Mucosa of rectum (tissue), 2 donors: ENCODE results near the gene ASRGL1.

ENCODE experiments used
- H3K27ac ChIP-seq, 2 donors: one replicate each; pipeline ENCODE4 v1.7.0; 2013; ENCODE audit warnings: inconsistent platforms in 2 of 2, low read depth in 2 of 2, low read length in 2 of 2
- H3K27me3 ChIP-seq, 2 donors: one replicate each; pipeline ENCODE4 v1.7.0; 2013; ENCODE audit warnings: low read length in 2 of 2; ENCODE audit not compliant: control insufficient read depth in 2 of 2, insufficient read depth in 2 of 2
- H3K36me3 ChIP-seq, 2 donors: one replicate each; pipeline ENCODE4 v1.7.0; 2013; ENCODE audit warnings: low read length in 2 of 2; ENCODE audit not compliant: control insufficient read depth in 2 of 2, insufficient read depth in 2 of 2
- H3K4me1 ChIP-seq, 2 donors: one replicate each; pipeline ENCODE4 v1.7.0; 2013; ENCODE audit warnings: low read length in 2 of 2, mild to moderate bottlenecking in 1 of 2; ENCODE audit not compliant: control insufficient read depth in 2 of 2, insufficient read depth in 2 of 2
- H3K4me3 ChIP-seq, 2 donors: one replicate each; pipeline ENCODE4 v1.7.0; 2013; ENCODE audit warnings: low read length in 2 of 2
- H3K9ac ChIP-seq, 2 donors: one replicate each; pipeline ENCODE4 v1.7.0; 2013; ENCODE audit warnings: low read length in 2 of 2, low read depth in 1 of 2, mild to moderate bottlenecking in 1 of 2
- H3K9me3 ChIP-seq, 2 donors: one replicate each; pipeline ENCODE4 v1.7.0; 2013; ENCODE audit warnings: low read length in 2 of 2; ENCODE audit not compliant: control insufficient read depth in 2 of 2
- donor health status: healthy.
- donor health status: Normal muscosa, but diverticular disease.

Gene ASRGL1

DNA sequence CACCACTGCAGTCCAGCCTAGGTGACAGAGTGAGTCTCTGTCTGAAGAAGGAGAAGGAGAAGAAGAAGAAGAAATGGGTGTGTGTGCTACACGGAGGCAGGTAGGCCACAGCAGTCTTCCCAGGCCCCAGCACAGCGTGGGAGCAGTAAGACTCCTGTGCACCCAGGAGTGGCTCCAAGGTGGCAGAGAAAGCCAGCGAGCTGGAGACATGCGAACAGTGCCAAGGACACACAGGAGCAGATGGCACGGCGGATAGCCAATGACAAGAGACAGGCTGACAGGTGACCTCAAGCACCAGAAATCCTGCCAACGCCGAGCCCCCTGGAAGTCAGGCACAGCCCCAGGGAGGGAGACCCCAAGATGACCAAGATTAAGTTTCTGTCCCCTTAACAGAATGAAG lies 72.6 kb downstream of the ASRGL1 start:
- Histone ChIP-seq H3K27me3 (no peaks in the 10 kb centered on the region), H3K9ac (no peak overlapping the region), H3K27ac (no peak overlapping the region), H3K36me3 (no peaks in the 10 kb centered on the region), H3K4me3 (no peak overlapping the region), H3K9me3 (no peaks in the 10 kb centered on the region), H3K4me1 (no peaks in the 10 kb centered on the region)

DNA sequence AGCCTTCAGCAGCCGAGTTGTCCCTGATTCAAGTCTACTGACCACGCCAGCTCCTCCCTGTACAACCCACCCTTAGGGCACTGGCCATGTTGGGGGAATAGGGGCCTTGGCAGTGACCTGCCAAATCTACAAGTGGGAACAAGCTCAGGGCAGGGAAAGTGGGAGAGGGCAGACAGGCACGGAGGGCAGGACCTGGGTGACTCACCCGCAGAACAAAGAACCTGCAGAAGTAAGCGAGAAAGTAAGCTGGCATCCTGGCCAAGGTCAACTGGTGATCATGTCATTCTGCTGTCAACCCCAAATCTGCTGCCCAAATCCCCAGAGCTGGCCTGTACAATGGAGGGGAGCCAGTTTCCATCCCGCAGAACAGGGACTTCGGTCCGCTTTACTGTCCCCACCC lies 73.7 kb downstream of the ASRGL1 start:
- H3K36me3 ChIP-seq = no peaks in the 10 kb centered on the region
- no peaks in the 10 kb centered on the region for H3K4me1 ChIP-seq
- H3K27ac ChIP-seq = no peak overlapping the region
- no peaks in the 10 kb centered on the region for H3K9me3 ChIP-seq
- no peaks in the 10 kb centered on the region for H3K27me3 ChIP-seq
- no peak overlapping the region for H3K9ac ChIP-seq
- H3K4me3 ChIP-seq = no peak overlapping the region

DNA sequence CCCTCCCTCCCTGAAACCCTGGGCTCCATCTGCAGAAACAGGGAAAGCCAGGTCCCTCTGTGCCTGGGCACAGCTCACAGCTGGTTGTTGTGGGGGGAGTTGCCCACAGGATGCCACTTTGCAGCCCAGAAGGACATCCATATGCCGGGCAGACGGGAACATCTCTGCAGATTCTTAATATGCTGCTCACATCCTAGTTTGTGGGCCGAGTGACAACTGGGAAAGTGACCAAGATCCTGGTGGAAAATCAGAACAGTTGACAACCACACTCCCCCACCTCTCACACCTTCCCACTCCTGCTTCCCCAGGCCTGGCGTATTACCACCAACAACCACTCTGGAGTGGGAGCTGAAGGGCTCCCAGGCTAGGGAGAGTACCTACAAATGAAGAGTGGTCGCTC lies 74.3 kb downstream of the ASRGL1 start:
- Histone ChIP-seq H3K4me3 (no peak overlapping the region), H3K4me1 (no peaks in the 10 kb centered on the region), H3K9ac (no peak overlapping the region), H3K9me3 (no peaks in the 10 kb centered on the region), H3K27ac (no peak overlapping the region), H3K27me3 (no peaks in the 10 kb centered on the region), H3K36me3 (no peaks in the 10 kb centered on the region)

- no peaks in the 10 kb centered on the region for H3K27me3 ChIP-seq
- no peaks in the 10 kb centered on the region for H3K4me1 ChIP-seq
- no peak overlapping the region for H3K27ac ChIP-seq
- no peaks in the 10 kb centered on the region for H3K36me3 ChIP-seq
- H3K4me3 ChIP-seq = no peak overlapping the region
- no peaks in the 10 kb centered on the region for H3K9me3 ChIP-seq
- H3K9ac ChIP-seq = no peak overlapping the region
These were observed 75.9 kb downstream of the ASRGL1 start for GRCh38 chr11:62413060-62413696.

GRCh38 chr11:62416596-62416995 lies 79.3 kb downstream of the ASRGL1 start:
- H3K9ac ChIP-seq = no peak overlapping the region
- H3K27ac ChIP-seq = no peak overlapping the region
- H3K36me3 ChIP-seq = no peaks in the 10 kb centered on the region
- H3K27me3 ChIP-seq = no peaks in the 10 kb centered on the region
- H3K4me3 ChIP-seq = no peak overlapping the region
- no peaks in the 10 kb centered on the region for H3K9me3 ChIP-seq
- H3K4me1 ChIP-seq = peaks cover 5 to 7% of the 10 kb centered on the region in 2 donors

DNA sequence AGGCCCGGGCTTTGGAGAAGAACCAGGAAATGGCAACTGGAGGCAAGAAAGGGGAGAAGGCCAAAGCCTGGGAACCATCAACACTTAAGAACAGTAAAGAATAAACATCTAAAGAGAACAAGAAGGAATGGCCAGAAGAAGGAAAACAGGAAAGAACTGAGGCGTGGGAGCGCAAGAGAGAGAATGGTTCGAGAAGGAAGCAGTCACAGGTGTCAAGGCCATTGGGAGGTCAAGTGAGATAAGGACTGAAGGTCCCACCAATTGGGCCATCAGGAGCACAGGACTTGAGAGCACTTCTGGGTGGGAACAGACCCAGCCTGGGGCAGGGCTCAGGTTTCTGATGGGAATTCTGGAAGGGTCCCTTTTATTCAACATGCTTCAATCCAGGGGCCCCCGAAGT lies 80.9 kb downstream of the ASRGL1 start:
- no peaks in the 10 kb centered on the region for H3K36me3 ChIP-seq
- no peak overlapping the region for H3K27ac ChIP-seq
- no peaks in the 10 kb centered on the region for H3K9me3 ChIP-seq
- H3K27me3 ChIP-seq = peaks cover 0 to 3% of the 10 kb centered on the region in 2 donors
- no peak overlapping the region for H3K4me3 ChIP-seq
- H3K4me1 ChIP-seq = peaks cover 5 to 7% of the 10 kb centered on the region in 2 donors
- no peak overlapping the region for H3K9ac ChIP-seq

- Histone ChIP-seq H3K27ac (peak within 1 kb of the TSS; percentile 49 to 55), H3K27me3 (peaks cover 0 to 3% of the 10 kb centered on the region in 2 donors), H3K9ac (no peak within 1 kb of the TSS), H3K9me3 (no peaks in the 10 kb centered on the region), H3K4me1 (peaks cover 5 to 7% of the 10 kb centered on the region in 2 donors), H3K4me3 (no peak within 1 kb of the TSS), H3K36me3 (no peaks in the 10 kb centered on the region)
These were observed 81.5 kb downstream of the ASRGL1 start, which contains the start of gene SCGB1A1 for GRCh38 chr11:62418733-62419132. Gene SCGB1A1, plus strand, starts transcription at chr11:62419033. Its CDS starts 63 bp downstream, at chr11:62419096.

DNA sequence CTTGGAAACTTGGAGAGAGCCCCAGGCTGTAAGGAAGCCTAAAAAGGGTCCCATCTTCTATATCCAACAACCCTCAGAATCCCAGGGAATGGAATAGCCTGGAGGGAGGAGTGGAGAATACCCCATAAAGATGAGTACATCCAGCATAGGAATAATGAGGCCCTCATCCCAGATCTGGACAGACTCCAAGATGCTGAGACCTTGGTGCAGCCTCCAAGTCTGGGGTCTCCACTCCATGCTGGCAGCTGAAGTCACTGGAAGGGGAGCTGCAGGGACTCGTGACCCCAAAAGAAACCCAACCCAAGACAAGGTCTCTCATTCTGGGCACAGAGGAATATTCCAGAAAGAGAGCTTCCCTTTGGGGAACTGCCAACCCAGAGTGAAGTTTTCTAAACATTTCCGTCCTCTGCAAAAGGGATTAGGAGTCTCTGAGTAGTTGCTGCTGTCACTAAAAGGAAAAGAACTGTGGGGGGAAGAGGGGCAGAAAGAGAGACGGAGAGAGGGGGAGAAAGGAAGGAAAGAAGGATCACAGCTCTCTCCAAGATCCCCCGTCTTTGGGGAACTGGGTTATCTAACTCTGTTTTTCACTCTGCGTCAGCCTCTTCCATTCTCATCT lies 82.2 kb downstream of the ASRGL1 start:
- peaks cover 5 to 7% of the 10 kb centered on the region in 2 donors for H3K4me1 ChIP-seq
- H3K27me3 ChIP-seq = peaks cover 0 to 3% of the 10 kb centered on the region in 2 donors
- no peaks in the 10 kb centered on the region for H3K9me3 ChIP-seq
- H3K9ac ChIP-seq = no peak overlapping the region
- peak overlapping the region; percentile 49 to 55 for H3K27ac ChIP-seq
- H3K4me3 ChIP-seq = no peak overlapping the region
- H3K36me3 ChIP-seq = no peaks in the 10 kb centered on the region

DNA sequence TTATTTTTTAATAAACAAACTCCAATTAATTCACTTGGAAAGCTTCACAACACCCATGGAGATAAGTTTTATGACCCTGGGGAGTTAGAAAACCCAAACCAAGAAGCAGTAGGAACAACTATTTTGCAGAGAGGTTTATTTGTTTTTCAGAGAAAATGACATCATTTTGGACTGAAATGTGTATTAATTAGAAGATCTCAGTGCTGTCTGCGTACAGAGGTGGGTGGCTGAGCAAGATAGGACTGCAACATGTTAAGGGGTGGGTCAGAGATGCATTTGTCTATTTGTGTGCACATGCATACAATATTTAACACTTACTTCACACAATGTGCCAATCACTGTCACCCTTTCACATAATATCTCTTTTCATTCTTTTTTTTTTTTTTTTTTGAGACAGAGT lies 82.7 kb downstream of the ASRGL1 start:
- Histone ChIP-seq H3K27ac (peak overlapping the region; percentile 49 to 55), H3K9ac (no peak overlapping the region), H3K4me1 (peaks cover 7% of the 10 kb centered on the region in 2 donors), H3K9me3 (no peaks in the 10 kb centered on the region), H3K4me3 (no peak overlapping the region), H3K27me3 (peaks cover 0 to 3% of the 10 kb centered on the region in 2 donors), H3K36me3 (no peaks in the 10 kb centered on the region)

DNA sequence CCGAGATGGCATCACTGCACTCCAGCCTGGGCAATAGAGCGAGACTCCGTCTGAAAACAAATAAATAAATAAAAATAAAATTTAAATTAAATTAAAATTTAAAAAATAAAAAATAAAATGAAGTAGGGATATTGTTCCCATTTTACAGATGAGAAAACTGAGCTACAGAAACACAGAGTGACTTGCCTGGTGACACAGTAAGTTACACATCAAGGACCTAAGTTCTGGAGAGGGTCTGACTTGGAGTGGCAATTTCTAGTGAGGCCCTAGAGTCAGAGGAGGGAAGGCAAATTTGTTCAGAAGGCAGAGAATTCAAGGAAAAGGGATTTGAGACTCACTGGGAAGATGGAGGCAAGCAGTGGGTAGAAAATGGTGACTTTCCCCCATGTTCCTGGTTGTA lies 83.6 kb downstream of the ASRGL1 start:
- Histone ChIP-seq H3K27me3 (peaks cover 0 to 3% of the 10 kb centered on the region in 2 donors), H3K4me3 (no peak overlapping the region), H3K4me1 (peaks cover 7% of the 10 kb centered on the region in 2 donors), H3K27ac (no peak overlapping the region), H3K9me3 (no peaks in the 10 kb centered on the region), H3K36me3 (no peaks in the 10 kb centered on the region), H3K9ac (no peak overlapping the region)
